H1 (cell line): Measurements from ENCODE around the gene CACNB1. TPM values are rescaled to one million over a fixed set of nuclear protein-coding genes. Genes with fewer than 3 reads are reported as not detected.

Experiments
- CTCF ChIA-PET: fragments of 300-600 bp; sonication (Branson Sonifier 250); formaldehyde crosslinking; loops from one replicate; lab custom pipeline; 2021; ENCODE audit not compliant: partially characterized antibody; lab: Charles Lee
- POLR2A ChIA-PET: fragments of 300-600 bp; sonication (Branson Sonifier 250); formaldehyde crosslinking; loops from one replicate; lab custom pipeline; 2021; ENCODE audit warnings: inconsistent platforms; ENCODE audit not compliant: partially characterized antibody; lab: Charles Lee
- DNase-seq, 2 experiments: peaks; one replicate each; pipeline versions ENCODE4 v3.0.0 to v3.0.0-alpha.2; 2010 to 2022; ENCODE audit warnings: low spot score in 2 of 2, low read depth in 1 of 2, mixed read lengths in 1 of 2
- FAIRE-seq: peaks from 2 replicates; lab custom pipeline; 2011; peaks lifted over from hg19 to GRCh38; lab: Jason Lieb, UNC
- H2AFZ ChIP-seq: 2 replicates; pipeline ENCODE4 v1.8.1; 2012; ENCODE audit warnings: low read length, inconsistent platforms
- H2AK5ac ChIP-seq: 2 replicates; pipeline ENCODE4 v1.6.1; 2013; ENCODE audit warnings: low read depth, low read length
- H2BK120ac ChIP-seq: replicated peaks from 2 replicates; pipeline ENCODE3; 2013; ENCODE audit warnings: low read depth, low read length, inconsistent platforms
- H2BK12ac ChIP-seq: 2 replicates; pipeline ENCODE4 v1.6.1; 2013; ENCODE audit warnings: low read depth, low read length
- H2BK15ac ChIP-seq: 2 replicates; pipeline ENCODE4 v1.6.1; 2013; ENCODE audit warnings: low read length
- H2BK20ac ChIP-seq: 2 replicates; pipeline ENCODE4 v1.6.1; 2013; ENCODE audit warnings: low read length
- H2BK5ac ChIP-seq: 2 replicates; pipeline ENCODE4 v1.6.1; 2013; ENCODE audit warnings: low read depth, low read length
- H3K14ac ChIP-seq: 2 replicates; pipeline ENCODE4 v1.6.1; 2013; ENCODE audit warnings: inconsistent platforms; ENCODE audit not compliant: insufficient read length
- H3K18ac ChIP-seq: 2 replicates; pipeline ENCODE4 v1.6.1; 2013; ENCODE audit warnings: low read length; ENCODE audit errors: extremely low read depth
- H3K23ac ChIP-seq: 2 replicates; pipeline ENCODE4 v1.6.1; 2013; ENCODE audit warnings: inconsistent platforms; ENCODE audit not compliant: insufficient read length
- H3K23me2 ChIP-seq: 2 replicates; pipeline ENCODE4 v1.6.1; 2013; ENCODE audit warnings: low read depth, low read length
- H3K27ac ChIP-seq: 2 replicates; pipeline ENCODE4 v1.6.1; 2011; ENCODE audit warnings: low read depth, low read length, inconsistent platforms
- H3K27me3 ChIP-seq, 4 experiments: replicated peaks in 1 of 4; 1 replicate in 1 of 4; 2 replicates in 3 of 4; pipeline versions ENCODE4 v1.6.1 to v1.8.1; 2011 to 2013; ENCODE audit warnings: low read length in 3 of 4, mild to moderate bottlenecking in 3 of 4, inconsistent platforms in 2 of 4, mixed read lengths in 2 of 4, moderate library complexity in 1 of 4; ENCODE audit not compliant: control insufficient read depth in 3 of 4, insufficient read depth in 3 of 4; ENCODE audit errors: extremely low read depth in 1 of 4
- H3K36me3 ChIP-seq, 4 experiments: 2 replicates each; pipeline versions ENCODE4 v1.6.1 to v1.8.1; 2011 to 2013; ENCODE audit warnings: mild to moderate bottlenecking in 4 of 4, low read length in 3 of 4, moderate library complexity in 2 of 4, control low read depth in 1 of 4, inconsistent platforms in 1 of 4; ENCODE audit not compliant: insufficient read depth in 4 of 4, control insufficient read depth in 2 of 4
- H3K4ac ChIP-seq: replicated peaks from 2 replicates; pipeline ENCODE3; 2013; ENCODE audit warnings: low read length, low read depth, mixed read lengths, inconsistent platforms; ENCODE audit not compliant: insufficient read length
- H3K4me1 ChIP-seq, 4 experiments: replicated peaks in 1 of 4; 1 replicate in 1 of 4; 2 replicates in 3 of 4; pipeline versions ENCODE4 v1.6.1 to v1.8.1; 2011 to 2013; ENCODE audit warnings: low read length in 3 of 4, inconsistent platforms in 2 of 4, mixed read lengths in 1 of 4; ENCODE audit not compliant: insufficient read depth in 4 of 4, control insufficient read depth in 3 of 4
- H3K4me2 ChIP-seq, 2 experiments: 2 replicates each; pipeline versions ENCODE4 v1.6.1 to v1.8.1; 2011 to 2013; ENCODE audit warnings: low read depth in 2 of 2, low read length in 2 of 2, control low read depth in 1 of 2, inconsistent platforms in 1 of 2, mild to moderate bottlenecking in 1 of 2; ENCODE audit not compliant: insufficient read depth in 1 of 2
- H3K4me3 ChIP-seq, 4 experiments: fragments of 200-600, 300-600 bp in 1 of 4; sonication (generic), shearing (Covaris generic), sonication (Bioruptor Twin) in 1 of 4; 2 replicates each; pipeline versions ENCODE4 v1.5.1 to v1.8.1; 2011 to 2016; ENCODE audit warnings: low read length in 4 of 4, low read depth in 3 of 4, control low read depth in 2 of 4, inconsistent platforms in 2 of 4, mild to moderate bottlenecking in 2 of 4, mixed read lengths in 1 of 4, moderate library complexity in 1 of 4; ENCODE audit not compliant: insufficient read depth in 2 of 4; ENCODE audit errors: extremely low read depth in 1 of 4
- H3K56ac ChIP-seq: replicated peaks from 2 replicates; pipeline ENCODE3; 2013; ENCODE audit warnings: low read depth, mild to moderate bottlenecking, mixed read lengths, low read length, inconsistent platforms; ENCODE audit not compliant: insufficient read length
- H3K79me1 ChIP-seq: 2 replicates; pipeline ENCODE4 v1.6.1; 2013; ENCODE audit warnings: low read depth, low read length, control low read depth
- H3K79me2 ChIP-seq, 2 experiments: 2 replicates each; pipeline versions ENCODE4 v1.6.1 to v1.8.1; 2012 to 2013; ENCODE audit warnings: low read length in 2 of 2, mild to moderate bottlenecking in 2 of 2, inconsistent platforms in 1 of 2; ENCODE audit not compliant: insufficient read depth in 2 of 2, control insufficient read depth in 1 of 2
- H3K9ac ChIP-seq, 4 experiments: replicated peaks in 1 of 4; 1 replicate in 1 of 4; 2 replicates in 3 of 4; pipeline versions ENCODE4 v1.6.1 to v1.8.1; 2011 to 2013; ENCODE audit warnings: low read depth in 3 of 4, low read length in 3 of 4, control low read depth in 2 of 4, mild to moderate bottlenecking in 2 of 4, moderate library complexity in 2 of 4, inconsistent platforms in 1 of 4; ENCODE audit errors: extremely low read depth in 1 of 4
- H3K9me3 ChIP-seq, 2 experiments: 2 replicates each; pipeline versions ENCODE4 v1.6.1 to v1.8.1; 2012 to 2013; ENCODE audit warnings: mild to moderate bottlenecking in 2 of 2, moderate library complexity in 2 of 2, control low read depth in 1 of 2, inconsistent platforms in 1 of 2, low read depth in 1 of 2, low read length in 1 of 2, mixed read lengths in 1 of 2; ENCODE audit not compliant: insufficient read depth in 2 of 2
- H4K20me1 ChIP-seq, 2 experiments: replicated peaks in 1 of 2; 2 replicates each; pipeline versions ENCODE3 to v1.8.1; 2011 to 2013; ENCODE audit warnings: inconsistent platforms in 2 of 2, low read length in 2 of 2, mild to moderate bottlenecking in 1 of 2; ENCODE audit not compliant: insufficient read depth in 2 of 2, control insufficient read depth in 1 of 2
- H4K5ac ChIP-seq: 2 replicates; pipeline ENCODE4 v1.6.1; 2013; ENCODE audit warnings: low read length, low read depth, mixed read lengths, inconsistent platforms; ENCODE audit not compliant: insufficient read length
- H4K8ac ChIP-seq: 2 replicates; pipeline ENCODE4 v1.8.0; 2013; ENCODE audit warnings: mild to moderate bottlenecking, moderate library complexity, low read length, inconsistent platforms; ENCODE audit not compliant: insufficient read depth; ENCODE audit errors: extremely low read depth
- H4K91ac ChIP-seq: replicated peaks from 2 replicates; pipeline ENCODE3; 2013; ENCODE audit warnings: low read length, mixed read lengths, inconsistent platforms; ENCODE audit not compliant: insufficient read length
- ASH2L ChIP-seq: fragments of 200-600, 300-600 bp; sonication (generic); IDR thresholded peaks from one replicate; pipeline ENCODE4 v1.7.1; 2017; ENCODE audit warnings: low read length
- BRCA1 ChIP-seq: IDR thresholded peaks from 2 replicates; pipeline ENCODE4 v1.6.1; 2012; ENCODE audit warnings: low read depth, low read length, improper control_type of control experiment
- EZH2 ChIP-seq: fragments of 200-600 bp; sonication (generic); IDR thresholded peaks from 2 replicates; pipeline ENCODE4 v1.7.1; 2012; ENCODE audit warnings: low read depth, mild to moderate bottlenecking, moderate library complexity, low read length, inconsistent platforms; ENCODE audit not compliant: severe bottlenecking
- KDM4A ChIP-seq: IDR thresholded peaks from one replicate; pipeline ENCODE4 v1.7.1; 2012; ENCODE audit warnings: low read depth, mild to moderate bottlenecking, moderate library complexity, low read length, inconsistent platforms; ENCODE audit not compliant: severe bottlenecking
- SUZ12 ChIP-seq: fragments of 200-600 bp; sonication (generic); IDR thresholded peaks from 2 replicates; pipeline ENCODE4 v1.6.1; 2012; ENCODE audit warnings: mild to moderate bottlenecking, inconsistent platforms, low read length, moderate library complexity, mixed read lengths
- WGBS, 2 experiments: shearing (Covaris generic) in 1 of 2; methylation state at CpG; one replicate each; pipeline versions ENCODE4 v1.1.6 to v1.1.7; 2013 to 2015; ENCODE audit warnings: low lambda C conversion rate in 2 of 2, mixed read lengths in 2 of 2, inconsistent platforms in 1 of 2, low coverage in 1 of 2, missing lambda C conversion rate in 1 of 2; ENCODE audit not compliant: insufficient replicate concordance in 2 of 2, insufficient coverage in 1 of 2, insufficient read length in 1 of 2; ENCODE audit errors: extremely low coverage in 1 of 2, missing lambda C conversion rate in 1 of 2; 5-methylcytosine and 5-hydroxymethylcytosine counted together
- polyA plus RNA-seq, 7 experiments: library from polyadenylated mRNA; depleted of rRNA in 3 of 7; stranded (reverse) in 5 of 7; unstranded in 2 of 7; fragments of >200 nt in 5 of 7; fragments of 200-250 nt in 2 of 7; gene quantifications; 1 replicate in 5 of 7; 2 replicates in 1 of 7; 4 replicates in 1 of 7; pipeline versions ENCODE4 v1.2.1 to v1.2.3, GENCODE V29; 2011 to 2013; ENCODE audit warnings: missing spikeins in 2 of 7, mixed read lengths in 2 of 7
- total RNA-seq: library from RNA; stranded (reverse); fragmentation: NEBNext Ultra II Directional; extraction: Animal tissue kit (Norgen Biotek cat#: 25700); gene quantifications from 2 replicates; pipeline ENCODE4 v1.2.1, GENCODE V29; 2021

The CACNB1 gene
- total and polyA plus RNA-seq, 2 of the 8 experiments (the other 6 are each of a cell fraction or from before 2014, with no cell fraction given): 7.2 to 17.8 TPM

GRCh38 chr17:39224778-39225307 lies 27.4 kb upstream of the CACNB1 start:
- peak overlapping the region; percentile 35 for H4K8ac ChIP-seq
- peaks cover 13 to 30% (median 26%) of the 10 kb centered on the region in 4 experiments; a peak in 6 of 7 replicates for H3K27me3 ChIP-seq
- DNase-seq: no peak
- H3K4me2 ChIP-seq: peak overlapping the region; percentile 72 to 94
- no peak overlapping the region for H3K14ac ChIP-seq
- H3K18ac ChIP-seq: peak overlapping the region; percentile 48; the same call in 1 of the 2 replicates
- no peak overlapping the region for H3K27ac ChIP-seq
- H3K4me3 ChIP-seq: peak overlapping the region; percentile 31 to 73 (median 62)
- no peak for TF ChIP-seq BRCA1
- TF ChIP-seq SUZ12: peak; percentile 94
- TF ChIP-seq KDM4A: peak; percentile 26
- peak; percentile 54 for TF ChIP-seq ASH2L
- TF ChIP-seq EZH2: peak; percentile 93
- H3K23me2 ChIP-seq: peaks cover 8% of the 10 kb centered on the region; the same call in 1 of the 2 replicates
- H2BK5ac ChIP-seq: no peak overlapping the region
- H2BK15ac ChIP-seq: no peak overlapping the region
- H2BK120ac ChIP-seq: no peak overlapping the region
- H3K4me1 ChIP-seq: peaks cover 0 to 16% (median 7%) of the 10 kb centered on the region in 4 experiments; a peak in 5 of 7 replicates
- H2AFZ ChIP-seq: no peak overlapping the region
- H3K36me3 ChIP-seq: no peaks in the 10 kb centered on the region; a peak in 1 of 8 replicates
- H3K9me3 ChIP-seq: no peaks in the 10 kb centered on the region
- no peak overlapping the region for H2AK5ac ChIP-seq
- H3K9ac ChIP-seq: peak overlapping the region in 1 of 4 experiments; percentile 52; a peak in 1 of 7 replicates
- H3K79me1 ChIP-seq: no peaks in the 10 kb centered on the region
- no peaks in the 10 kb centered on the region for H3K79me2 ChIP-seq
- 0 out of 2 replicates have a peak overlapping the region, but pooled peaks have one; percentile 17 for H2BK12ac ChIP-seq
- H3K56ac ChIP-seq: no peak overlapping the region
- no peak overlapping the region for H3K4ac ChIP-seq
- H3K23ac ChIP-seq: no peak overlapping the region
- no peaks in the 10 kb centered on the region for H4K20me1 ChIP-seq
- no peak overlapping the region for H2BK20ac ChIP-seq
- no peak for FAIRE-seq
- no peak overlapping the region for H4K91ac ChIP-seq
- 4% methylated on average over 65 of the region's 68 CpGs; no CpG with 5 or more reads in 1 of the 2 experiments for WGBS, 2 experiments
- CTCF ChIA-PET: interaction anchor here (24.1 kb wide), 1 partner anchor 15 kb away, joined by 982 read pairs; no protein-coding TSS in a partner anchor
- POLR2A ChIA-PET: interaction anchor here (1.5 to 2.1 kb wide), 2 partner anchors 11 to 12 kb away, joined by 3 to 13 read pairs; no protein-coding TSS in a partner anchor
- H4K5ac ChIP-seq: no peak overlapping the region
